Occipital lobe (tissue), 2 donors: Measurements from ENCODE around the gene ZNF205. TPM values are rescaled to one million over a fixed set of nuclear protein-coding genes. Genes with fewer than 3 reads are reported as not detected.
"Not testable (repeated sequence)": the region's sequence is repeated elsewhere in the genome, so short reads cannot be mapped to it uniquely, and the experiment has no call there.

Source experiments
- DNase-seq: peaks from one replicate; lab custom pipeline; 2025; lab: John Stamatoyannopoulos, UW
- total RNA-seq: library from RNA; depleted of rRNA; stranded (reverse); fragments of >200 nt; gene quantifications from one replicate; pipeline ENCODE4 v1.2.3, GENCODE V29; 2014

ZNF205 gene
- total RNA-seq, 1 donor from 2014 or later = 18.9 TPM

DNA sequence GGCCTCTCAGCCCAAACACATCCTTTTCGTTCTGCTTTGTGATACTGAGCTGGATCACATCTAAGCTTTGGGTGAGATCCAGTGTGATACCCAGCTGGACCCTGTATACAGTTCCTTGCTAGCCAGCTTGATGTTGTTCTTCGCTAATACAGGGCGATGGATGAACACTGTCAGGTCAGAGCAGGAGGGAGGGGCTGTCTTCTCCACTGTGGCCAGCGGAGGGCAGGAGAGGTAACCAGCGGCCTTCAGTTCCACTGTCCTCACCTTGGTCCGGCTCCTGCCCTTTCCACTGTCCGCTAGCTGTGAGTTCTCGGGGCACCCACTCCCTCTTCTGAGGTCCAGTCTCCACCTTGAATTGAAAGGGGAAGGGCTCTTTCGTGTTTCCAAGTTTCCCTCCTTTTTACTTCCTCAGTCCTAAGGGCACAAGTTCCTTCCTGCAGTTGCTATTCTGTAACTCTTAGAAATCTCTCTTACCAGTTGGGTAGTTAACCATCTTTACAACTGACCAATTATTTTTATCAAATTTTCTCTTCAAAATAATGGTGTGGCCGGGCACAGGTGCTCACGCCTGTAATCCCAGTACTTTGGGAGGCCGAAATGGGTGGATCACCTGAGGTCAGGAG is 19.5 kb downstream of the ZNF205 start:
- no peak for DNase-seq

DNA sequence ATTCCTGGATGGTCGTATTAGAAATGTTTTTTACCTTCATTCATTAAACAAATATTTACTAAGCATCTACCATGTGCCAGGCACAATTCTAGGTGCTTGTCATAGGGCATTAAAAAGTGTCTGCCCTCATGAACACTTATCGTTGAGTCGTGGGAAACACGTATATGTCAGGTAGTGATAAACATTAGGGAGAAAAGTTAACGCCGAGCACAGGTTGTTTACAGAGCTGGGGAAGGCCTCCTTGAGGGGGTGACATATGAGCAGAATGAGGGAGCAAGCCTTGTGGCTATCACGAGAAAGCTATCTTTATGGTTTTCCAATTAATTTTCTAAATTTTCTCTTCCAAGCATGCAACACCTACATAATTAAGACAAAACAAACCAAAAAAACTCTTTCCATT is 21.5 kb downstream of the ZNF205 start:
- no peak for DNase-seq

DNA sequence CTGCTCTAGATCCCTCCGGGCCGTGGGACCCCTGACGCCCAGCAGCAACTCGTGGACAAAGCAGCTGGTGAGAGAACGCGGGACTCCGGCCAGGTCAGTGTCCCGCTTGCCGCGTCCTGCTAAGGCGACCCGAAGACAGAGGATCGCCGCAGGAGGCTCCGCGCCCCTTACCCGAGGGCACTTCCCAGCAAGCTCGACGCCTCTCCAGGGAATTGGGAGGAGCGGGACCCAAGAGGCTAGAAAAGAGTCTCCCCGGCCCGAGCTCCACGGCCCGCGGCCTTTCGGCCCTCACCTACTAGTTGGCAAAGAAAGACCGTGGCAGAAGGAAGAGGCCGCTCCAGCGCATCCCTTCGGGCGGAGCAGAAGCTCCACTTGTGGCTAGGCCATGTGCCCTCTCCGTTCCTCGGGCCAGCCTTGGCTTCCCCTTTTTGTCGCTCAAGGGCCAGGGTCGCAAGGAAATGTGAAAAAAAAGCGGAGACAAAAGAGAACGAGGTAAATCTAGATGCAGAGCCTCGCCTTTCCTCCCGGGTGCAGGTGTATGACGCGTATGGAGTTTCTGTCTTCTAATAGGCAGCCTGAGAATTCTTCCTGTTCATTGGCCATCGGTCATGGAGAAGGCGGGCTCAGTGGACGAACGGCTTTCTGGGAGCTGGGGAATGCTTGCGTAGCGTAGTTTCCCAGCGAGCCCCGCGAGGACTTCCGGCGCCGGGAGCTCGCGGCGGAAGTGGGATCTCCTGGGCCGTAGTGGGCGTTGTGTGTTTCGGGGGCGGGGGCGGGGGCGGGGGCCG is 22.1 kb downstream of the ZNF205 start, which contains the start of gene ZNF213:
ZNF213 (plus strand) TSS at position 692 of the 788 bp plus-strand sequence. CDS start 2,252 bp downstream, outside the sequence.
- peak; percentile 95 for DNase-seq

DNA sequence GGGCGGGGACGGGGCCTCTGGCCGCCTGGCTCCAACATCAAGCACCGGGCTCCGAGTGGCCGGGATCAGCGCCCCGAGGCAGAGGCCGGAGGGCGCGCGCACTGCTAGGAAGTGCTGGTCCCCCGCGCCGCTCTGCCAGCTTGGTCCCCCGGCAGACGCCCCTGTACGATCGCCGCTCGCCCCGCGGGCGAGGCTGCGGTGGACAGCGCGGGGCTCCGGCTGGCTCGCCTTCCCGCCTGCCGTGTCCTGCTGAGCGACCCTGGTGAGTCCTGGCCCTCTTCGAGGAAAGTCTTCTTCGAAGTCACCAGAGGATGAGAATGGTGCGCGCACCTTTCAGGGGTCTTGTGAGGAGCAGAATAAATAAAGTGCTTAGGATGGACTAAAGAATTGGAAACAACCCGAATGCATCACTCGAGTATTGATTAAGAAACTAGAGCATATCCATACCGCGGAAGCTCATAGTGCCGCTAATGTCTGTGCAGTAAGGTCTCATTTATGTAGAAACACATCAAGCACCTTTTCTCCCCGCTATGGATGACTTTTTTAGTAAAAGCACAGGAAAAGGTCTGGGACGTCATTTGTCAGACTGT is 22.8 kb downstream of the ZNF205 start:
- no peak for DNase-seq

DNA sequence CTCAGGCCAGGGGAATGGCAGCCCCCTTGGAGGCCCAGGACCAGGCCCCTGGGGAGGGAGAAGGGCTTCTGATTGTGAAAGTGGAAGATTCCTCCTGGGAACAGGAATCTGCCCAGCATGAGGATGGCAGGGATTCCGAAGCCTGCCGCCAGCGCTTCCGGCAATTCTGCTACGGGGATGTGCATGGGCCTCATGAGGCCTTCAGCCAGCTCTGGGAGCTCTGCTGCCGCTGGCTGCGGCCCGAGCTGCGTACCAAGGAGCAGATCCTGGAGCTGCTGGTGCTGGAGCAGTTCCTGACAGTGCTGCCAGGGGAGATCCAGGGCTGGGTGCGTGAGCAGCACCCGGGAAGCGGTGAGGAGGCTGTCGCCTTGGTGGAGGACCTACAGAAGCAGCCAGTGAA is 24.9 kb downstream of the ZNF205 start:
- no peak for DNase-seq

DNA sequence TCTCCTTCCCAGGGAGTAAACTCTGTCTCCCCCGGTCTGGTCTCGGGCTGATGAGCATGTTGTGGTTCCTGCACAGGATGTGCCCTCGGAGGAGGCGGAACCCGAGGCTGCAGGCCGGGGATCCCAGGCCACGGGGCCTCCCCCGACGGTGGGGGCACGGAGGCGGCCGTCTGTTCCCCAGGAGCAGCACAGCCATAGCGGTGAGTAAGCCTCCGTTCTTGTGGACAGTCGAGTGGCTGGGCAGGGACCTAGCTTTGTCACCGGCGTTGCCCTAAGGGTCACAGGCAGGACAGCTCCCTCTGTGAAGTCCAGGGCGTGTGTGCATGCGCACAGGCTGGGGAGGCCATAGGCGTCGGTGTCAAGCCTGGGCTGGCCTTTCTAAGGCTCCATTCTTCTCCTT is 26.0 kb downstream of the ZNF205 start:
- DNase-seq = no peak

DNA sequence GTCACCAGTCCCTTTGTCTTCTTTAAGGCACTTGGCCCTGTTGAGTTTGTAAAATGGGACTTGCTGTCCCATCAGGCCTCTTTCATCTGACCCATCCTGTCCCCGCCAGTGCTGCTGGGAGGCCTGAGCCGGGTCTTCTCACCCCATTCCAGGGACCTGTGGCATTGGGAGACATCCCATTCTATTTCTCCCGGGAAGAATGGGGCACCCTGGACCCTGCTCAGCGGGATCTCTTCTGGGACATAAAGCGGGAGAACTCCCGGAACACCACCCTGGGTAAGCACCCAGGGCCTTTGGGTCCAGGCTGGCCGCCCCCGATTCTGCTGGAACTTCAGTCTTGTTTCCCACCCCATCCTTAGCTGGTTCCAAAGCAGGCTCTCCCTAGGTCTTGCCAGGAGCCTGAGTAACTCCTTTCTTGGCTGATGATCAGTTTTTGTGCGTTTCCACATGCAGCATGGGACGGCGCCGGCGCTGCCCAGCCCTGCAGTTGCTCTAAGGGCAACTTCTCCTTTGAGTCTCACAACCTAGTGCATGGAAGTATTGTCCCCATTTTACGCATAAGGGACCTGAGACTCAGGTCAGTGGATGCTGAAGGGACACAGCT is 26.5 kb downstream of the ZNF205 start:
- DNase-seq = no peak

DNA sequence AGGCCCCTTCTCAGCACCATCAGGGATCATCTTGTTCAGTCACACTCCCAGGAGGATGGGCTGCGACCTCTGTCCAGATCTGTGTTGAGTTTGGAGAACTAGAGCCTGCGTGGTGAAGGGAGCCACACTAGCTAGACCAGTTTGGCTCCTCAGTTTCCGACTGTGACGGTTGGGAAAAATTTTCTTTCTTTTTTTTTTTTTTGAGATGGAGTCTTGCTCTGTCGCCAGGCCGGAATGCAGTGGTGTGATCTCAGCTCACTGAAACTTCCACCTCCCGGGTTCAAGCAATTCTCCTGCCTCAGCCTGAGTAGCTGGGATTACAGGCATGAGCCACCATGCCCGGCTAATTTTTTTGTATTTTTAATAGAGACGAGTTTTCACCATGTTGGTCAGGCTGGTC is 27.2 kb downstream of the ZNF205 start:
- DNase-seq = not testable (repeated sequence)

DNA sequence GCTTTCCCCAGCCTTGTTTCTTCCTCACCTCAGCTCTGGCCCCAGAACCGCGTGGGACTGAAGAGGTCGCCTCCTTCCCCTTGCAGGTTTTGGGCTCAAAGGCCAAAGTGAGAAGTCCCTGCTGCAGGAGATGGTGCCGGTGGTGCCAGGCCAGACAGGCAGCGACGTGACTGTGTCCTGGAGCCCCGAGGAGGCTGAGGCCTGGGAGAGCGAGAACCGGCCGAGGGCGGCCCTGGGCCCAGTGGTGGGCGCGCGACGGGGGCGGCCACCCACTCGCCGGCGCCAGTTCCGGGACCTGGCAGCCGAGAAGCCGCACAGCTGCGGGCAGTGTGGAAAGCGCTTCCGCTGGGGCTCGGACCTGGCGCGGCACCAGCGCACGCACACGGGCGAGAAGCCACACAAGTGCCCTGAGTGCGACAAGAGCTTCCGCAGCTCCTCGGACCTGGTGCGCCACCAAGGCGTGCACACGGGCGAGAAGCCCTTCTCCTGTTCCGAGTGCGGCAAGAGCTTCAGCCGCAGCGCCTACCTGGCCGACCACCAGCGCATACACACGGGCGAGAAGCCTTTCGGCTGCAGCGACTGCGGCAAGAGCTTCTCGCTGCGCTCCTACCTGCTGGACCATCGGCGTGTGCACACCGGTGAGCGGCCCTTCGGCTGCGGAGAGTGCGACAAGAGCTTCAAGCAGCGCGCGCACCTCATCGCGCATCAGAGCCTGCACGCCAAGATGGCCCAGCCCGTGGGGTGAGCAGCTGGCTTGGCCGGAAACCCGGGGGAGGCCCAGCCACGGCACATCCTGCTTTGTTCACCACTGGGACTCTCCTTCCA is 28.4 kb downstream of the ZNF205 start:
- no peak for DNase-seq

DNA sequence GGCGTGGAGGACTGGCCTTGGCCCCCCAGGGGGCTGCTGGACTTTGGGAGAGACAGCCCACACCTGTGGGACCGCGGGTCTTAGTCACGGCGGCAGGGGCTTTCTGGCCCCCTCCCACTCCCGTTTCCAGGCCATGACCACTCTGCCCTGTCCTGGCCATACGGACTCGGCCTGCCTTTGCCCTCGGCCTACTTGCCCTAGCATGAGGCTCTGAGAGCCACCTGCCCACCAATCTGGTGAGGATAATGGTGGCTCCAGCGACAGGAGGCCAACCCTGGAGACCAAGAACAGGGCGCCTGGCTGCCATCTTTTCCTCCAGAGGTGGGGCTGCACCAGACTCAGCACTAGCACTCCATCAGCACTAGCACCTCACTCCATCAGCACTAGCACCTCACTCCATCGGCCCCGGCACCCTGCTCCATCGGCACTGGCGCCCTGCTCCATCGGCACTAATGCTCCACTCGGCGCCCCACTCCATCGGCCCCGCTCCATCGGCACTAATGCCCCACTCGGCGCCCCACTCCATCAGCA is 29.5 kb downstream of the ZNF205 start:
- DNase-seq = no peak

DNA sequence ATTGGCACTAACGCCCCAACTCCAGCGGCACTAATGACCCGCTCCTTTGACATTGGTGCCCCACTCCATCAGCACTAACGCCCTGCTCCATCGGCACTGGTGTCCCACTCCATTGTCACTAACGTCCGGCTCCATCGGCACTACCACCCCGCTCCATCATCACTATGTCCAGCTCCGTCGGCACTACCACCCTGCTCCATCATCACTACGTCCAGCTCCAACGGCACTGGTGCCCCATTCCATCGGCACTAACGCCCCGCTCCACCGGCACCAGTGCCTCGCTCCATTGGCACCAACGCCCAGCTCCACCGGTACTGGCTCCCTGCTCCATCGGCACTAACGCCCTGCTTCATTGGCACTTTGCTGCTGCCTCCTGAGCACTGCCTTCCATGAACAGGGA is 29.9 kb downstream of the ZNF205 start:
- no peak for DNase-seq

DNA sequence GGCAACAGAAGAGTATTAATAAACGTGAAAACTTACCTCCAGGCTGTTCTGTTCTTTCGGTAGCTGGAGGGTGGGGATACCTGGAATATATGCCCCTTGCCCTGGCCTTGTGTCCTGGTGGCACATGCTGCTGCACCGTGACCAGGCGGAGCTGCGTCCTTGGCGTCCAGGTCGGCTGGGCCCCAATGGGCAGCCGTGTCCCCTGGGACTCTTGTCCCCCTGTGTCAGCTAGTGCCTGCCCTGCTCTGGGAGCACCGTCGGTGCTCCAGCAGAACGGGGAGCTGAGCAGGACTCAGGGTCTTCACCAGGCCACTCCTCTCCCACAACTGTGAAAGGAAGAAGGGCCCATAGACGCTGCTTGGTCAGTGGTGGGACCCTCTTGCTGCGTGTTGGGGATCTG is 30.4 kb downstream of the ZNF205 start:
- DNase-seq = no peak

DNA sequence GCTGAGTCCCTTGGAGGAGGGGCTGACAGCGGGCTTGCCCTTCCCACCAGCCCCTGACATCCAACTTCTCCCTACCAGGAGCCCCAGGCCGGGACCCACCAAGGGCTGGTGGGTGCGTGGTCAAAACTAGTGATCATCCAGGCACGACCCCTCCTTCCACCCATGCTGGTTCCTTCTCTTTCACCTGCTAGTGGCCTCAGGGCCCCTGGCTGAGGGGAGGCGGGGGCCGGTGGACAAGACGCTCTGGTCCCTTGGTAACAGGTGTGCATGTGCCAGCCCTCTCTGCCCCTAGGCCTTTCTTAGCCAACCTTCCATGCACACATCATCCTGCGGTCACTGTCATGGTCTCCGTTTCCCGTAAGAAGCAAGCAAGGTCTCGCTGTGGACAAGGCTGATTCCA is 30.8 kb downstream of the ZNF205 start:
- no peak for DNase-seq

DNA sequence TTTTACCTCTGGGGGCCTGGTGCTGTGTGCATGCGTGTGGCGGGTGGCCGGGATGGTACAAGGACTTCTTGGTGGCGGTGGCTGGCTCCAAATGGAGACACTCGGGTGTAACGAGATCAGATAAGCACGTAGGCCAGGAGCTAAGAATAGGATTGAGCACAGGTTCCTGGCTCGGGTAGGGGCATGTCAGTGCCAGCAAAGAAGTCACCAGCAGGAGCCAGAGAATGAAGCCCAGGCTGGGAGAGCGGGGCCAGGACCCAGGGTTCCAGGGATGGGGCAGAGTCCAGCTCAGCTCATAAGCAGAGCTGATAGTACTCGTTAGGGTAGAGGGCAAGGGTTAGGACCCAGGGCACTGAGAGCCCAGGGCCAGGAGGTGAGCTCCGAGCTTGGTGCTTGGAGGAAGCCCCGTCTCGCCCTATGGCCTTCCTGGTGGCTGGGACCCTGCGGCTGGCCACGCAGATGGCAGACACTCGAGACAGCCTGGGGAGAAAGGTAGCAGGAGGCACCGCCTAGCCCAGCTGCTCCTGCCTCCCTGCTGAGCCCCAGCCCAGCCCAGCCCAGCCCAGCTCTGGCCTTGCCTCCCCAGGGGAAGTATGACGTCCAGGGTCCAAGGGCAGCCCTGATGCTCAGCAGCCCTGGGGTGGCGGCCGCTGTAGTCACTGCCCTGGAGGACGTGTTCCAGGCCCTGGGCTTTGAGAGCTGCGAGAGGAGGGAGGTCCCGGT is 31.4 kb downstream of the ZNF205 start:
- no peak for DNase-seq

DNA sequence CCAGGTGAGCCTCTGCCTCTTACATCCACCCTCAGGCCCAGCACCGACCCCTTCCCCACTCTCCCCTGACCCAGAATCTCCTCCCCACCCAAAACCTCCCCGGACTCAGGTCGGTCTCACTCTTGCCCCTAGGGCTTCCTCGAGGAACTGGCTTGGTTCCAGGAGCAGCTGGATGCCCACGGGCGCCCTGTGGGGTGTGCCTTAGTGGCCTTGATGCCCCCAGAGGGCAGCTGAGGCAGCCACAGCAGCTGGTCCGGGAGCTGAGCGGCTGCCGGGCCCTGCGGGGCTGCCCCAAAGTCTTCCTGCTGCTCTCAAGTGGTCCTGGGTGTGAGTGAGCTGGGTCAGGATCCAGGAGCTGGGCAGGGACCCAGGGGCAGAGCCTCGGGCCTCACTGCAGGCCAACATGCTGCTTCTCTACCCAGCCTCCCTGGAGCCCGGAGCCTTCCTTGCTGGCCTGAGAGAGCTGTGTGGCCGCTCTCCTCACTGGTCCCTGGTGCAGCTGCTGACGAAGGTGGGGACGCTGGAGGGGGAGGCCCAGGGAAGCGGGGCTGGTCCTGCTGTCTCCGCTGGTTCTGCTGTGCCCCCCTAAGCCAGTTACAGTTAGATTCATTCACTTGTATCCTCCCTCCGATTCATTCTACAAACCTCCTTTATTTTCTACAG is 32.1 kb downstream of the ZNF205 start:
- no peak for DNase-seq

DNA sequence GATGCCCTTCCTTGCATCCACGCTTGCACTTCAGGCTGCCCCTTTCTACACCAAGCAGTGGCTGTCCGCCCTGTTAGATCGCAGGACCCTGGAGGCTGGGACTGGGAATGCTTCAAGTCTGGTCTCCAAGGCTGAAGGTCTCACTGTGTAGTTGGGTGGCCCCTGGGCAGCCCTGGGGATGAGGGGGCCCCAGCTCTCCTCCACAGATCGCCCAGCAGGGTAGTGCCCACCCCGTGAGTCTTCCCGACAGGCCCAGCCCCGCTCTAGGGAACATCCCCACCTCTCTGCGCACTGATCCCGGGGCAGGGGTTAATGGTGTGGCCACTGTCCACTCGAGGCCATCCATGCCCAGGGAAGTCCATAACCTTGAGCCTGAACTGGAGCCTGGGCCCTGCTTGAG is 32.8 kb downstream of the ZNF205 start:
- no peak for DNase-seq

DNA sequence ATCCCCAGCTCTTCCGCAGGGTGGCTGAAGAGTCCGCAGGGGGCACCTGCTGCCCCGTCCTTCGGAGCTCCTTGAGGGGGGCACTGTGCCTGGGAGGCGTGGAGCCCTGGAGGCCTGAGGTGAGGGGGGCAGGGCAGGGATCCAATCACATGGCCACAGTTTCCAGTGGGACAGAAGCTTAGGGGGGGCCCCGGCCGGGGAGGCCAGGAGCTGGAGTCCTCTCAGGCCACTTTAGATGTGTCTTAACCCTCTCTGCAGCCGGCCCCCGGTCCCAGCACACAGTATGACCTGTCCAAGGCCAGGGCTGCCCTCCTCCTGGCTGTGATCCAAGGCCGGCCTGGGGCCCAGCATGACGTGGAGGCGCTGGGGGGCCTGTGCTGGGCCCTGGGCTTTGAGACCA is 33.3 kb downstream of the ZNF205 start:
- no peak for DNase-seq

DNA sequence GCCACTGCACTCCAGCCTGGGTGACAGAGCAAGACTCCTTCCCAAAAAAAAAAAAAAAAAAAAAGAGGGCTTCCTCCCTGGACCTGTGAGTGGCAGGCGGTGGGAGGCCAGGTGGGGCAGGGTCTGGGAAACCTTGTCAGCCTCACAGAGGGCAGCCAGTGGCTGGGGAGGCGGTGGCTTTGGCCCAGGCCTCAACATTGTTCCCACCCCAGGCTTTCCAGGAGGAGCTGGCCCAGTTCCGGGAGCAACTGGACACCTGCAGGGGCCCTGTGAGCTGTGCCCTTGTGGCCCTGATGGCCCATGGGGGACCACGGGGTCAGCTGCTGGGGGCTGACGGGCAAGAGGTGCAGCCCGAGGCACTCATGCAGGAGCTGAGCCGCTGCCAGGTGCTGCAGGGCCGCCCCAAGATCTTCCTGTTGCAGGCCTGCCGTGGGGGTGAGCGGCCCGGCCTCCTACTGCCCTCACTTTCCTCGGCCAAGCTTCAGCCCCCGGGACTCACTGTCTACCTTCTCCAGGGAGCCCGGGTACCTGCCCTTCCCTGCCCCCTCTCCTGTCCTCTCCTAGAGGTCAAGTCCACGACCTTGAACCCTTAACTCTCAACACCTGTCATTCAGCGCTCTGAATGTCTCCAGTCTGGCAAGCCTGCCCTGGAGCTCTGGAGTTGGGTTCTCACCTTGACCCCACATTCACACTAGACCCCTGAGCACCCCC is 34.8 kb downstream of the ZNF205 start:
- DNase-seq = no peak

DNA sequence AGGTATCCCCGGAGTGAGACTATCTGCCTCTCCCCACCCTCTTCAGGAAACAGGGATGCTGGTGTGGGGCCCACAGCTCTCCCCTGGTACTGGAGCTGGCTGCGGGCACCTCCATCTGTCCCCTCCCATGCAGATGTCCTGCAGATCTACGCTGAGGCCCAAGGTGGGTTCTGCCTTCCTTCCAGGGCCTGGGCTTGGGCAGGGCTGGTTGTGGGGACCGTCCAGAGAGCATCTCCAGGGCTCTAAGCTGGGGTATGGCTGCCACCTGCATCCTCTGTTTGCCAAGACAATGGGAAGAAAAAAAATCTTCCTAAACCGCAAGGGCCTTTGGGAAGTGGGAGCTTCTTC is 35.3 kb downstream of the ZNF205 start:
- no peak for DNase-seq
